Umbilical cord (tissue), 2 donors: Measurements from ENCODE around the gene ATP2B1. TPM values are rescaled to one million over a fixed set of nuclear protein-coding genes. Genes with fewer than 3 reads are reported as not detected.
"Not testable (repeated sequence)": the region's sequence is repeated elsewhere in the genome, so short reads cannot be mapped to it uniquely, and the experiment has no call there.

ENCODE experiments used
- DNase-seq: peaks from one replicate; pipeline ENCODE4 v3.0.0-alpha.2; 2015; ENCODE audit warnings: low spot score
- total RNA-seq: library from RNA; depleted of rRNA; stranded (reverse); fragments of >200 nt; gene quantifications from one replicate; pipeline ENCODE4 v1.2.3, GENCODE V29; 2014; ENCODE audit warnings: low replicate concordance; ENCODE audit not compliant: insufficient read depth

The ATP2B1 gene
- total RNA-seq, 1 donor from 2014 or later: 25.3 TPM

- DNase-seq: no peak
Observed at GRCh38 chr12:89717759-89718523, 9.3 kb upstream of the ATP2B1 start.

DNA sequence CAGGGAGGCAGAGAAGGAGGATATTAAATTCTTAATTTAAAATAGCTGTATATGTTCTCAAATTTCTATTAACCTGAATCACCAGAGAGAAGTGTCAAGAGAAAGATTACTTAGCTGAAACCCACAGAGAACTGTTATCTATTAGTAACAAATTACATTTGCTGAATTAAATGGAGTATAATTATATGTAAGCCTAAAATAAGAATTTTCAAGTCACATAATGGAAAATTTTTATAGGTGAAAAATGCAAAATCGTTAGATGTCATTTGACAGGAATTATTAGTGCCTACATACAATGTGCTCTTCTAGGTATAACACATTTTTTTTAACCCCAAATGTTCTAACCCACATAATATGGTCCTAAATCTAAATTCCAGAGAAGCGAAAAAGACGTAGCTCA lies 4.1 kb upstream of the ATP2B1 start:
- no peak for DNase-seq

GRCh38 chr12:89710873-89711750 lies 2.5 kb upstream of the ATP2B1 start:
- no peak for DNase-seq

GRCh38 chr12:89709995-89710872 lies 1.6 kb upstream of the ATP2B1 start:
- DNase-seq: no peak

DNA sequence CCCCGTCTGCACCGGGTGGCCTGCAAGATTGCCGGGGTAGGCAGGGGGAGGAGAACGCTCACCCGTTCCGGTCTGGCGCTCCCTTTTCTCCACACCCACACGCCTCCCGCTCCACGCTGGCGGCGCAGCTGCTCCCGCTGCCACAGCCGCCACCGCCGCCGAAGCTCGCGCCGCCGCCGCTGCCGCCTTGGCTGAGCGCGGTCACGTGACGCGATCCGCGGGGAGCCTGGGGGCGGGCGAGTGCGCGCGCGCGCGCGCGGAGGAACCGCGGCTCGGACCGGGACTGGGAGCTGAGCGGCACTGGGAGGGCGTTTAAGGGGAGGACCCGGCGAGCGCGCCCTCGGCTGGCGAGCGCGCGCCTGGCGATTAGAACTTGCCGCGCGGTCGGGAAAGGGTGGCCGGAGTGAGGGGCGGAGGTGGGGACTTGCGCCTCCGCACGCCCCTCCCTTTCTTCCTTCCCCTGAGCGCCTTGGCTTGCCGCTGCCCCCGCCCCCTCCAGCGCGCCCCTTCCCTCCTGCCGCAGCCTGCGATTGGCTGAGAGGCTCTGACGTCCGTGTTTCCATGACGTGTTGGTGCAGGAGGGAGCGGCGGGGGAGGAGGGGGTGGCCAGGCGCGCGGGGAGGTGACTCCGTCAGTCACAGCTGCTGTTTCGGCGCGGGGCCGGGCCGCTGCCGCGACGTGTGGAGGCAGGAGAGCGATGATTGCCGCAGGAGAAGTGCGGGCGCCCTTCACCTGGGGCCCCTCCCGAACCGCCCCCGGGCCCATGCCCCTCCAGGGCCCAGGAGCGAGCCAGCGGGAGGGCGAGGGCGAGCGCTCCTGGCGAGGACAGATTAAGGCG lies 738 bp upstream of the ATP2B1 start:
- DNase-seq: peak; percentile 99

GRCh38 chr12:89707703-89708564 lies 704 bp downstream of the ATP2B1 start:
- peak; percentile 21 for DNase-seq

DNA sequence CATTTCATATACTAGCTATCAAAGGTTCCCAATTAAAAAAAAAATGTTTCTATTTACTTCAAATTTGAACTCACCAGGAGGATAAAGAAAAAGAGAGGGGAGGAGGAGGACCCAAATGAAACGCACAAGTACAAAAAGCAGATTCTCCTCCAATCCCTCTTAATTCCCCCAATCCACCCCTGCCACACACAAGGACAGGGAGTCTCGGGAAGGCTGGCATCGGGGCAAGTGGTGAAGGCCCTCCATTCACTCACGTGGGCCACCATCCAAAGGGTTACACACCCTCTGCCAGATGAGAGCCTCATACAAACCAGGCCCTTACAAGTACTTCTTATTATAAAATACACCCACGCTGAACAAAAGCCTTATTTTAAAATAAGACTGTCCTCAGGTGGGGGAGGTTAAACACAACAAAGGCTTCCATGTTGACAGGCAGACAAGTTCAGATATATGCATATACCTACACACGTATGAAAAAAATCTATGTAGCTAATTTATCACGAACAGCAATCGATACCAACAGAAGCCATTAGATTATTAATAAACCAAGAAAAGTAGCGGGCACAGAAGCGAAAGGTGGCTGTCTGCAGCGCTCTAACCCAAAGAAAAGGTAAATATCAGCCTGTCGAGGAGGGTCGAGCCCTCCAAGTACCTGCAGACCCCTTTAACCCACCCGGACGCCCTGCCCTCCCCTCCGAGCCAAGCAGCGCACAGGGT lies 1.5 kb downstream of the ATP2B1 start:
- peak; percentile 13 for DNase-seq

DNA sequence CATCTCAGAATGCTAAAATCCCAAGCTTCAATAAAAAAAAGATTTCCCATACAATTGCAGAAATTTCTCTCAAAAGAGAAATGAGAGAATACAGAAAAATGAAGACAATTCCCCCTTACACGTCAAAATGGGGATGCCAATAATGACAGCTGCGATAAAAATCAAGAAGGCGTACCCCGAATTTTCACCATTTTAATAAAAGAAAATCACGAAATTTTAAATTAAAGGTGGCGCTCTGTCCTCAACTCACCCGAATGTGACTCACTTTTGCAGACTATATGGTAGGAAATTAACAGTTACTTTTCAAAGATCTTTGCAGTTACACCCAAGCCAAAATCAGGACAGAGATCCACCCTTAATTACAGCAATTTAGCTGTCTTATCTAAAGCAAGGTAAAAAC lies 2.1 kb downstream of the ATP2B1 start:
- DNase-seq: no peak

GRCh38 chr12:89704457-89704856 lies 4.2 kb downstream of the ATP2B1 start:
- no peak for DNase-seq

GRCh38 chr12:89703768-89704167 lies 4.9 kb downstream of the ATP2B1 start:
- DNase-seq: no peak

DNA sequence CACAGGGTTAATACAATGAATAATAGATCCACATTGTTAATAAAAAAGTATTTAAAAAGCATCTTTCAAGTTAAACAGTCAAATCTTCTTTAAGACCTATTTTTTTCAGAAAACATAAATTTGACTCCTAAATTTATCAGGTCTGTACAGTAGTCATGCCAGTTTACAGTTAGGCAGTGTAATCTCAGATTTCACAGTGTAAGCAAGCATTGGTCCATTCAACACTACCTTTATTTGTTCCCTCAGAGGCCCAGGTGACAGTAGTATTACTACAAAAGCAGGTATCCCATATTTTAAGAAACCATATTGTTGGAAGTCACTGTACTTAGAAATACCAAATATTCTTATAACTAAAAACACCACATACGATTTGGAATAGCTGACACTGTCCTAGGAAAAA lies 6.1 kb downstream of the ATP2B1 start:
- no peak for DNase-seq

DNA sequence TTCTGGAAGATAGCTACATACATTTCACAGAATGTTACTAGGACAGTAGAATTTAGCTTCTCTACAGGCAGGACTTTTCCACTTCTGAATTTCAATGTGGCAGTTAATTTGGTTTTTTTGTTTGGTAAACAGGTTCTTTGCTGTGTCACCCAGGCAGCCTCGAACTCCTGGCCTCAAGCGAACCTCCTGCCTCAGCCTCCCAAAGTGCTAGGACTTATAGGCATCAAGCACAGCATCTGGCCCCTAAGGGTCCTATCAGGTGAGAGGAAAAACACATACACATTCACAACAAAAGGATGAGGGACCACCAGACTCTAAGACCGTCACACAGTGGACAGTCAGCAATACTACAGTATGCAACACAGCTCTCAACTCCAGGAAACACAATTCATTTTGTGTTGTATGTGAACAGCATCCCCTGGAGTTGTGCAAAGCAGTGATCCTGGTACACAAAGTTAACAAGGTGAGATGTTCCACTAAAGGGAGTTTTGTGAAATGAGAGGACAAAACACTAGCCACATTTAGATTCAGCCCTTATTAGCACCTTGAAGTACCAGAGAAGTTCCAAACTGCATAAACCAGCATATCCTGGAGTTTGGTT lies 6.9 kb downstream of the ATP2B1 start:
- DNase-seq: no peak

- DNase-seq: no peak
Observed at GRCh38 chr12:89700191-89700810, 8.3 kb downstream of the ATP2B1 start.

DNA sequence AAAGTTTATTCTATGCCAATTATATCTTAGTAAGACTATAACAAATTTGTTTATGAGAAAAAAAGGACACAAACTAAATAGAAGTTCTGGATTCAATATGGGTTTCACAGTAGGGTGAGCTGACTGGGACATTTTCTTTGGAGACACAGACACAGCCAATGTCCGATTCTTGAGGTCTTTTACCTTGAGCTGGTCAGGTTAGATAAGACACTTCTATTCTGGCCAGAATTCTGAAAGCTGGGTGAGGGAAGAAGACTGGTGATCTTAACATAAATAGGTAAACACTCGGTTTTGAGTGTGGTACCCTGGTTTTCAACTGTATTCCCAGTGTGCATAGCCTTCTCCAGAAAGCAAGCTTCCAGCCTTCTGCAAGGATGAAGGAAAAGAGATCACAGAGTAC lies 10.0 kb downstream of the ATP2B1 start:
- no peak for DNase-seq

DNA sequence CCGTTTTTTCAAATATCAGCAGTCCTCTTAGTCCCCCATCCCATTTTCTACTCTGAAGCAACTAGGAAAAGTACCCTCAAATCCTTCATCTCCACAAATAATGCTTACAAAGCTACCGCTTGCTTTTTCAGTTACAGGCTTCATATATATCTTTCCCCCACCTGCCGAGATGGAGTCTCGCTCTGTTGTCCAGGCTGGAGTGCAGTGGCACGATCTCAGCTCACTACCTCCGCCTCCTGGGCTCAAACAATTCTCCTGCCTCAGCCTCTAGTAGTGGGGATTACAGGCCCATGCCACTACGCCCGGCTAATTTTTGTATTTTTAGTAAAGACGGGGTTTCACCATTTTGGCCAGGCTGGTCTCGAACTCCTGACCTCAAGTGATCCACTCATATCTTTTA lies 10.9 kb downstream of the ATP2B1 start:
- not testable (repeated sequence) for DNase-seq

- DNase-seq: no peak
Observed at GRCh38 chr12:89697296-89697695, 11.3 kb downstream of the ATP2B1 start.

GRCh38 chr12:89695830-89696229 lies 12.8 kb downstream of the ATP2B1 start:
- no peak for DNase-seq

GRCh38 chr12:89695100-89695499 lies 13.5 kb downstream of the ATP2B1 start:
- peak; percentile 12 for DNase-seq
